T-helper 22 cell (primary cell): ENCODE data around the gene UNC5C.

Experiments used
- DNase-seq: peaks from one replicate; pipeline ENCODE4 v3.0.0-alpha.2; 2020; ENCODE audit warnings: low read depth

Gene UNC5C

GRCh38 chr4:95220205-95221175 is 328.3 kb downstream of the UNC5C start:
- no peak for DNase-seq

GRCh38 chr4:95219109-95219508 is 329.7 kb downstream of the UNC5C start:
- no peak for DNase-seq

GRCh38 chr4:95217197-95217596 is 331.6 kb downstream of the UNC5C start:
- no peak for DNase-seq

- no peak for DNase-seq
Observed at GRCh38 chr4:95216636-95217035, 332.1 kb downstream of the UNC5C start.

GRCh38 chr4:95215991-95216605 is 332.7 kb downstream of the UNC5C start:
- no peak for DNase-seq

GRCh38 chr4:95215043-95215442 is 333.7 kb downstream of the UNC5C start:
- no peak for DNase-seq

- DNase-seq: no peak
Observed at GRCh38 chr4:95214408-95214807, 334.4 kb downstream of the UNC5C start.

GRCh38 chr4:95213366-95213765 is 335.4 kb downstream of the UNC5C start:
- no peak for DNase-seq

GRCh38 chr4:95212692-95213091 is 336.1 kb downstream of the UNC5C start:
- no peak for DNase-seq

- no peak for DNase-seq
Observed at GRCh38 chr4:95209927-95210326, 338.8 kb downstream of the UNC5C start.

GRCh38 chr4:95204873-95205272 is 343.9 kb downstream of the UNC5C start:
- no peak for DNase-seq

GRCh38 chr4:95204267-95204844 is 344.4 kb downstream of the UNC5C start:
- no peak for DNase-seq

- no peak for DNase-seq
Observed at GRCh38 chr4:95198961-95199360, 349.8 kb downstream of the UNC5C start.

GRCh38 chr4:95197353-95197752 is 351.4 kb downstream of the UNC5C start:
- no peak for DNase-seq

- no peak for DNase-seq
Observed at GRCh38 chr4:95193391-95194224, 355.2 kb downstream of the UNC5C start.

GRCh38 chr4:95191537-95191936 is 357.2 kb downstream of the UNC5C start:
- no peak for DNase-seq

- no peak for DNase-seq
Observed at GRCh38 chr4:95190751-95191436, 357.9 kb downstream of the UNC5C start.

- no peak for DNase-seq
Observed at GRCh38 chr4:95188701-95189370, 359.9 kb downstream of the UNC5C start.

- no peak for DNase-seq
Observed at GRCh38 chr4:95186666-95187065, 362.1 kb downstream of the UNC5C start.

GRCh38 chr4:95183656-95184408 is 364.9 kb downstream of the UNC5C start:
- no peak for DNase-seq
